HL-60 (cell line): ENCODE data around the gene UFC1.

Experiments used
- CTCF ChIP-seq: IDR thresholded peaks from one replicate; pipeline ENCODE4 v1.5.1; 2011; ENCODE audit warnings: low read length, control low read depth, inconsistent platforms; ENCODE audit not compliant: insufficient read depth
- GABPA ChIP-seq: IDR thresholded peaks from 2 replicates; pipeline ENCODE4 v1.6.1; 2012; ENCODE audit warnings: low read depth
- POLR2AphosphoS5 ChIP-seq: IDR thresholded peaks from 2 replicates; pipeline ENCODE4 v1.6.1; 2012; ENCODE audit warnings: low read depth
- REST ChIP-seq: IDR thresholded peaks from 2 replicates; pipeline ENCODE4 v1.6.1; 2012; ENCODE audit warnings: low read depth; ENCODE audit not compliant: insufficient replicate concordance
- SPI1 ChIP-seq: IDR thresholded peaks from 2 replicates; pipeline ENCODE4 v1.6.1; 2012; ENCODE audit warnings: low read depth, mild to moderate bottlenecking, borderline replicate concordance

GRCh38 chr1:161117759-161118581 is 35.8 kb upstream of the UFC1 start, which contains the start of the genes NIT1 and PFDN2:
- TF ChIP-seq CTCF (no peak), GABPA (peak; percentile 84), POLR2AphosphoS5 (peak; percentile 91), REST (peak; percentile 67), SPI1 (no peak)
